GDM1 (cell line): ENCODE data around the gene GFRAL.

ENCODE experiments used
- DNase-seq: peaks from one replicate; lab custom pipeline; 2025; lab: John Stamatoyannopoulos, UW

GFRAL gene

DNA sequence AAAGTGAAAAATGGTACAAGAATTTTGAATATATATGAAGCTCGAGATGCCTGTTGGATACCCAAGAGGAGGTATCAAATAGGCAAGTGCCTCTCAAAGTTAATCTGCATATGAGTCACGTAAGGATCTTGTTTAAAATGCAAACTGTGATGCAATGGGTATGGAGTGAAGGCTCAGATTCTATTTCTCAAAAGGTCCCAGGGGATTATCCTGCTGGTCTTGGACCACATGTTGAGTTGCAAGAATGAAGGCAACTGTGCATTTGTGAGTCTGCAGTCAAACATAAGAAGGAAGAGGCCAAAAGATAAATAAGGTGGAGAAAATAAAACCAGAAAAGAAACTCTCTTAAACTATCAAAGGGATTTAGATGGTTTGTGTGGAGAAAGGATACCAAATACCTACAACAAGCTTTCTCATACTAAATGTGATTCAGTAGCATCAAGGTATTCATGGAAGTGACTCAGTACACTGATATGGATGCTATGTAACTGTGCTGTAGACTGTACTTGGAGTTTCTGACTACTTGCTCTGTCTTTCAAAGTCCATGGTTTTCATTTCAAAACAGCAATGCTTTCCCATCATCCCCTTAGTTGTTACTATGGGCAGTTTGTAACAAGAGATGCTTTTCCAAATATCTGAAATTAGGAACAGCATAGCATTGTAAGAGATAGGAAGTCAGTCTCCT, 106.3 kb downstream of the GFRAL start:
- DNase-seq: no peak

DNA sequence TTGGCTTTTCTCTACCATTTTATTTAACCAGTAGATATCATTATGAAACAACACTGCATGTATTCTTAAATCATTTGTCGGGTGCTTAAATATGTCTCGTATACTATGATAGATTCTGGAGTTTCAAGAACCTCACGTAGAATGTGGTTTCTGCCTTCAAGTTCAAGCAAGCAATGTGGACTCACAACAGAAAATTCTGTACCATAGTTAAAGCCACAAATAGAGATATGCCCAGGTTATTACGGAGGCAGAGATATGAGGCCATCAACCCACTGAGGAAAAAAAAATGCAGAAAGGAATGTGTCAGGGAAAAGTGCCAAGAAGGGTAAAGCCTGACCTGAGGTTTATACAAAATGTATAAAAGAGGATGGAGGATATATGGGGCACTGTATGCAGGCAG, 109.9 kb downstream of the GFRAL start:
- DNase-seq: no peak

DNA sequence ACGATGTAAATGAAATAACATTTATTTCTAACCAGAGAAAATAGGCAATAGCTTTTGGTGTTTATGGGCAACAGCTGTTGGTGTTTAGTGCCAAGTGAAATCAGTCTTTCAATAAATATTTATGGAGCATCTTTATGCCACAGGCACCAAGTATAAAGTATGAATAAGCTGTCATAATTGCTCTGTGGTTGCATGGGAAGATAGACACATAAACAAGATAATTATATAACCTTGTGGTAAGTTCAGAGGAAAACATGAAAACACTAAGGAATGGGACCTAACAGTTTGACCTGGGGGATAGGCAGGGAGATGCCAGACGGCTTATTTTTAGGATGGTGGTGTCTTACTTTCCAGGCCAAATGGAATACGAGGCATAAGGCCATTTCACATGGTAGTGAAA, 110.9 kb downstream of the GFRAL start:
- DNase-seq: no peak

DNA sequence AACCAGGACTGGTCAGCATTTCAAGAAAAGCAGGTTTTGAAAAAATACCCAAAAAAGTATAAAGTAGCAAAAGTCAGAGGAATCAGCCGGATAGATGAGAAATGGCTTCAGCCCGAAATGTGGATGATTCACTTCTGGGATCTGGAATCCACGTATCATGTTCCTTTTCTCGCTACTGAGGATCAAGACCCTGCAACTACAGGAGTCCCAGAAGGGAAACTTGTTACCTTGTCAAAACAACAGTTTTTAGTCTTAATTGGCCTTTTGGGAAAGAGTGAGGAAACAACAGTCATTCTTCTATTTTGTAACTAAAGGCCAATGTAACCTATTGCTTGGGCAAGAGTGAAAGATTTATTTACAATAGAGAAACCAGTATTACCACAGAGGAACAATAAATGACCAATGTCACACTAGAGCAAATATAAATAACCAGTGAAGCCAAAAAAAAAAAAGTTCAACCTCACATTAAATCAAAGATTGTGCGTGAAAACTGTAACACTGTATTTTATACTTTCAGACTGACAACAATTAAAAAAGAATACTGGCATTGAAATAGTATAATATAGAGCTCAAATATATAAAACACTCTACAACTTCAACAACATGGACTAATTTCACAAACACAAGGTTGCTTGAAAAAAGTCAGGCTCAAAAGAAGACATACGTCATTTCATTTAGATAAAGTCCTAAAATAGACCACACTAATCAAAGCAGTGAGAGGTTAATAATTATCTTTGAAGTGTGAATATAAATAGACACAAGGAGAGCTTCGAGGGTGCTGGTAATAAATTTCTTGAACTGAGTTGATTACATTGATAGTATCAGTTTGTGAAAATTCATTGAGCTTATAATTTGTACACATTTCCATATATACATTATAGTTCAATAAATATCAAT, 116.2 kb downstream of the GFRAL start:
- no peak for DNase-seq

DNA sequence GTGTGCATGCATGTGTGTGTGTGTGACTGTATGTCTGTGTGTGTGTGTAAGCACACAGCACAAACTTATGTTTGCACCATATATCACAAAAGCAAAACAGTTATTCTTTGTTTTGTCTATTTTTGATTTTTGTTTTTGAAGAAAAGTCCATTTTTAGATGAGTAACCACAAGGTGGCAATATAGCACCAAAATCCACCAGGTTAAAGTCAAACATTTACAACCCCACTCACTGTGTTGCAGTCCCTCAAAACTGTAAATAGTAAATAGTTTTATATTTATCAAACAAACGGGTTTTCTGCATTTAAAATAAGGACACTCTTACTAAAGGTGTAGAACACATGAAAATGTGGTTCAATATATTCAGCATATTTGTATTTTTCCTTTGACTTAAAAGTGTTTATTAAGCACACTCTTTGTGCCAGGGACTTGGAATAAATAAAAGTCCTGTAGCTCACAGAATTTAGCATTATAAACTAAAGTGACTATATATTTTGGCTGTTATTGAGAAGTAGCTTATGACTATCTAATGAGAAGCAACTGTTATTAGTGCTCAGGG, 118.5 kb downstream of the GFRAL start:
- DNase-seq: no peak

DNA sequence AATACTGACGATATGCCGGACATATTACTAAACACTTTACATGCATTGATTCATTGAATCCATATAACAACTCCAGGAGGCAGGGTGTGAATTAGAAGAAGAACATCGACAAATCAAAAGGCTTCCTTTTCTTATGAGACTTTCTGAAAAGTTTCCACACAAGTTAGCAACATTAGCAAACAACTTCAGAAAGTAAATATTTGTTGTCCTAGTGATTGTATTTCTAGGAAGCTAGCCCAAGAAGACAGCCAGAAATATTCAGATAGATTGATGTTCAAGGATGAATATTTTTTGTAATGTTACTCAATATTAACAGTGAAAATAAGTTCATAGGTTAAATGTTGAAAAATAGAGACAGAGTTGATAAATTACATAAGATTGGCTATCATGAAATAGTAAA, 120.6 kb downstream of the GFRAL start:
- no peak for DNase-seq

DNA sequence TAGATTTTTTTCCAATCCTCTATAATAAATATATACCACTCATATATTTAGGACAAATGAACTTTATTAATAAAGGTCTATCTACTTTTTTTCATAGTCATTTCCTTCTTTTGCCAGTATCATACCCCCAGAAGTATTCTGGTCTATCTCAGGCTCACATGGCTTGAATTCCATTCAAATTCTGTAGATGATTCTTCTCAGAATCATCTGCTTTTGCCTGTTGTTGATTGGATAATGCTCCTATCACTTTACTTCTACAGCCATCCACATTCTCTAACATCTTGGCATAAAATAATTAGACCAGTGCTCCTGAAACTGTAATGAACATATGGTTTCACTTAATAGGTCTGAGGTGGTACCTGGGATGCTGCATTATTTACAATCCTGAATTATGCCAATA, 121.2 kb downstream of the GFRAL start:
- no peak for DNase-seq

DNA sequence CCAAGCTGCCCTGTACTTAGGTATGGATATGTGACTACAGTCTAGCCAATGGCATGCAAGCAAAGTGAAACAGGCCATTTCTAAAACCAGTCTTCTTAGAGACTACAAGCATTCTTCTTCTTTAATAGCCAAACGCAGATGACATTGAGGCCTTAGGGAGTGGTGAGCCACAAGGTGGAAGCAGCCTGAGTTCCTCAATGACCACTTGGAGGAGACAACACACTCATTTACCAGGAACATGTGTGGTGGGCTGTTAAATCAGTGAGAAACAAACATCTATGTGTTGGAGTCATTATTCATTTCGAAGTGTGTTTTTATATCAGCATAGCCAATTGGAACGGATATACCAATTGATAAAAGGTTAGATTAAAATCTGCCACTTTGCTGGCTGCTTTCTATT, 122.0 kb downstream of the GFRAL start:
- DNase-seq: no peak

DNA sequence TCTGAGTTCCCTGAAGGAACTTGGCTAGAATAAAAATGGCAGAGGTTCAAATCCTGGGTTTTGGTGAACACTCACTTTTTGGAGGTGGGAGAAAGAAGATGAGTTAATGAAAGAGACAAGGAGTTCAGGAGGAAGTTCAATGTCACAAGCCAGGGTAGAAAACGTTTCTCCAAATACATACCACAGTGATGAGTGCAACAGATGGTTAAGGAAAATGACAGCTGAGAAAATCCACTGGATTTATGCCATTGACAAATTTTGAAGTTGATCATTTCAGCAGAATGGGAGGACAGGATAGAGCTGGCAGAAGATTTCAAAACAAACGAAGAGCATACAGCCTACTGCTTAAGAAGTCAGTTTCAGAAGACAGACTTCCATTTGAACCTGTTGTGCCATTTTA, 122.7 kb downstream of the GFRAL start:
- no peak for DNase-seq
